GM19395 (cell line): Measurements from ENCODE around the gene TMEM117.
A peak's percentile ranks its signal among the peaks of the same experiment; 100 is the strongest.

ENCODE experiments used
- ATAC-seq: cut with Tn5 transposase; IDR thresholded peaks from one replicate; pipeline ENCODE4 v1.9.1; 2021; ENCODE audit warnings: mild to moderate bottlenecking, moderate library complexity; ENCODE audit not compliant: unreplicated experiment

Gene TMEM117

GRCh38 chr12:44433659-44434058, 597.8 kb downstream of the TMEM117 start:
- peak; percentile 43 for ATAC-seq

DNA sequence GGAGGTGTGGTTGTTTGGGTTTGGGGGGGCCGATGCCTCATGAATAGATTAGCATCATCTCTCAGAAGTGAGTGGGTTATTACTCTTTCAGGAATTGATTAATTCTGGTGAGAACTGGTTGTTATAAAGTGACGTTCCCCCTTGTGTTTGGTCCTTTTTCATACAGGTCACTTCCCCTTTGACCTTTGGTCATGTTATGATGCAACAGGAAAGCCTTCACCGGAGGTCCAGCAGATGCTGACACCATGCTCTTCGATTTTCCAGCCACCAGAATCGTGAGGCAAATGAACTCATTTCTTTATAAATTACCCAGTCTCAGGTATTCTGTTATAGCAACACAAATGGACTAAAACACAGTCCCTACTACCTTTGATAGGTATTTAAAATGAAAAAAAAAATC, 600.9 kb downstream of the TMEM117 start:
- ATAC-seq = no peak
